Measurements from ENCODE around the gene GLOD5. TPM values are rescaled to one million over a fixed set of nuclear protein-coding genes. Genes with fewer than 3 reads are reported as not detected.

The GLOD5 gene
- total and polyA plus RNA-seq, 2 of the 8 experiments (the other 6 are each of a cell fraction or from before 2014, with no cell fraction given): 0.18 TPM; not detected in 1

DNA sequence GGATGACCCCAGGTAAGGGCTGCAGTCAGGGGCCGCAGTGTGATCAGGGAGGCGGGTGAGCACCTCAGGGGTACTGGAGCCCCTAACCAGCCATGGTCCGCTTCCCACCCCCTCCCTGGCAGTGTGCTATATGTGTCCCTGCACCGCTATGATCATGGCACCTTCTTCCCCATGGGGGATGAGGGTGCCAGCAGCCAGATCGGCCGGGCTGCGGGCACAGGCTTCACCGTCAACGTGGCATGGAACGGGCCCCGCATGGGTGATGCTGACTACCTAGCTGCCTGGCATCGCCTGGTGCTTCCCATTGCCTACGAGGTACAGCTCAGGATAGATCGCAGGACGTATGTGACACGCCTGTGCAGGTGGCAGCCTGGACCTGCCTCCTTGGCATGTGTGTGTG lies 56.6 kb downstream of the GLOD5 start:
- no peaks in the 10 kb centered on the region for H3K4me1 ChIP-seq (replicated peaks in 1 of 4; ENCODE audit: control insufficient read depth in 3 of 4, insufficient read depth in 4 of 4, low read length in 3 of 4)
- H2BK120ac ChIP-seq (replicated peaks; ENCODE audit: low read depth, low read length): no peak overlapping the region
- no peak overlapping the region for H3K4me3 ChIP-seq (ENCODE audit: extremely low read depth in 1 of 4, insufficient read depth in 2 of 4, low read depth in 3 of 4, low read length in 4 of 4)
- no peak overlapping the region for H4K91ac ChIP-seq (replicated peaks; ENCODE audit: insufficient read length, low read length)
- no peak overlapping the region for H2AK5ac ChIP-seq (ENCODE audit: low read depth, low read length)
- 91% methylated on average over 13 of the region's 16 CpGs; no CpG with 5 or more reads in 1 of the 2 experiments for WGBS, 2 experiments (ENCODE audit: extremely low coverage in 1 of 2, insufficient coverage in 1 of 2, insufficient read length in 1 of 2, insufficient replicate concordance in 2 of 2, low coverage in 1 of 2, low lambda C conversion rate in 2 of 2, missing lambda C conversion rate in 1 of 2)
- H4K5ac ChIP-seq (ENCODE audit: insufficient read length, low read depth, low read length): no peak overlapping the region
- ChIA-PET POLR2A (ENCODE audit: partially characterized antibody) (interaction anchor here (1.9 kb wide), 1 partner anchor 17 kb away, joined by 4 read pairs; the partner anchor contains the start of gene HDAC6), CTCF (ENCODE audit: partially characterized antibody) (no interaction called here)
- H2BK12ac ChIP-seq (ENCODE audit: low read depth, low read length): no peak overlapping the region
- H3K79me1 ChIP-seq (ENCODE audit: low read depth, low read length): no peaks in the 10 kb centered on the region
- H3K79me2 ChIP-seq (ENCODE audit: control insufficient read depth in 1 of 2, insufficient read depth in 2 of 2, low read length in 2 of 2): no peaks in the 10 kb centered on the region
- H3K9me3 ChIP-seq (ENCODE audit: insufficient read depth in 2 of 2, low read depth in 1 of 2, low read length in 1 of 2): no peaks in the 10 kb centered on the region
- no peak overlapping the region for H3K4me2 ChIP-seq (ENCODE audit: insufficient read depth in 1 of 2, low read depth in 2 of 2, low read length in 2 of 2)
- FAIRE-seq (no peak), DNase-seq (ENCODE audit: low read depth in 1 of 2, low spot score in 2 of 2) (no peak)
- no peak overlapping the region for H3K27ac ChIP-seq (ENCODE audit: low read depth, low read length)
- H3K14ac ChIP-seq (ENCODE audit: insufficient read length): no peak overlapping the region
- H3K18ac ChIP-seq (ENCODE audit: extremely low read depth, low read length): no peak overlapping the region
- peaks cover 0 to 2% of the 10 kb centered on the region in 2 experiments for H4K20me1 ChIP-seq (replicated peaks in 1 of 2; ENCODE audit: control insufficient read depth in 1 of 2, insufficient read depth in 2 of 2, low read length in 2 of 2)
- no peak overlapping the region for H2BK5ac ChIP-seq (ENCODE audit: low read depth, low read length)
- no peak overlapping the region for H2BK15ac ChIP-seq (ENCODE audit: low read length)
- no peak overlapping the region for H3K56ac ChIP-seq (replicated peaks; ENCODE audit: insufficient read length, low read depth, low read length)
- no peak overlapping the region for H2AFZ ChIP-seq (ENCODE audit: low read length)
- no peak overlapping the region for H3K4ac ChIP-seq (replicated peaks; ENCODE audit: insufficient read length, low read depth, low read length)
- H3K36me3 ChIP-seq (ENCODE audit: control insufficient read depth in 2 of 4, insufficient read depth in 4 of 4, low read length in 3 of 4): peaks cover 0 to 6% (median 2%) of the 10 kb centered on the region in 4 experiments; a peak in 2 of 8 replicates
- H4K8ac ChIP-seq (ENCODE audit: extremely low read depth, insufficient read depth, low read length): no peak overlapping the region
- H3K27me3 ChIP-seq (replicated peaks in 1 of 4; ENCODE audit: control insufficient read depth in 3 of 4, extremely low read depth in 1 of 4, insufficient read depth in 3 of 4, low read length in 3 of 4): no peaks in the 10 kb centered on the region
- no peak overlapping the region for H3K23ac ChIP-seq (ENCODE audit: insufficient read length)
- no peaks in the 10 kb centered on the region for H3K23me2 ChIP-seq (ENCODE audit: low read depth, low read length)
- no peak overlapping the region for H2BK20ac ChIP-seq (ENCODE audit: low read length)
- no peak overlapping the region for H3K9ac ChIP-seq (replicated peaks in 1 of 4; ENCODE audit: extremely low read depth in 1 of 4, low read depth in 3 of 4, low read length in 3 of 4)
- no peak for TF ChIP-seq HDAC2 (IDR thresholded peaks at IDR 0.05; ENCODE audit: borderline replicate concordance in 1 of 2, low read depth in 2 of 2, low read length in 2 of 2)

All from H1 (cell line).